ENCODE results near the gene POLG2.
"Not testable (repeated sequence)": the region's sequence is repeated elsewhere in the genome, so short reads cannot be mapped to it uniquely, and the experiment has no call there.

The POLG2 gene

DNA sequence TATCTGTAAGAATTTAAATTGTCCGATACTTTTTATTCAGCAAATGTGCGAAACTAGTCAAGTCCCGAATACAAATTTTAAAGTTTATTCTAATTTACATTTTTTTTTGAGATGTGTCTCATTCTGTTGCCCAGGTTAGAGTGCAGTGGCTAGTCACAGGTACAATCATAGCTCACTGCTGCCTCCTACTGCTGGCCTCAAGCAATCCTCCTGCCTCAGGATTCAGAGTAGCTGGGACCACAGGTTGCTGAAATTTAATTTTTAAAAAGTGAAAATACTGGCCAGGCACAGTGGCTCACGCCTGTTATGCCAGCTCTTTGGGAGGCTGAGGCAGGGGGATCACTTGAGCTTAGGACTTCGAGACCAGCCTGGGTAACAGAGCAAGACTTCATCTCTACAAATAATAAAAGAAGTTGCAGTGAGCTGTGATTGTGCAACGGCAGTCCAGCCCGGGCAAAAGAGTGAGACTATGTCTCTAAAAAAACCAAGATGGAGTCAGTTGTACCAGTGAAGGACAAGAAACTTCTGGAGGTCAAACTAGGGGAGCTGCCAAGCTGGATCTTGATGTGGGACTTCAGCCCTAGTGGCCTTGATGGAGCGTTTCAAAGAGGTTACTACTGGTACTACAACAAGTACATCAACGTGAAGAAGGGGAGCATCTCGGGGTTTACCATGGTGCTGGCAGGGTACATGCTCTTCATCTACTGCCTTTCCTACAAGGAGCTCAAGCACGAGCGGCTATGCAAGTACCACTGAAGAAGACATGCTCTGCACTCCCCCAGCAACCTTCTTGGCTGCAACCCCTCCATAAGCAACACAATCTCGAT is 5.6 kb downstream of the POLG2 start:
- in situ Hi-C loops (cut with MboI; ENCODE audit: low sequenced_read_pairs), result loop anchor here (5.0 kb wide), 1 partner anchor 69 kb away; no protein-coding TSS in a partner anchor

DNA sequence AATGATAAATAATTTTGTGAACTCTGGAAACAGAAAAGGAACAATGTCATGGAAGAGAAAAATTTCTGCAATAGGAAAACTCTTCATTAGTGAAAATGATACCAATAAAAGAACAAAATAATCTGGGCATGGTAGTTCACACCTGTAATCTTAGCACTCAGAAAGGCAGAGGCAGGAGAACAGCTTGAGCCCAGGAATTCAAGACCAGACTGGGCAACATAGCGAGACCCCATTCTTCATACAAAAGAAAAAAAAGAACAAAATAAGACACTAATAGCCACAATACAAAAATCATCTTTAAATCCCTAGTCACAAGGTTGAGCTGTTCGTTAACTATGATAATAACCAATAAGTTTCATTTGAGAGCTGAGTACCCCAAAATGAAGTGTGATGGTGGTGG is 8.6 kb downstream of the POLG2 start:
- in situ Hi-C loops (cut with MboI; ENCODE audit: low sequenced_read_pairs), result loop anchor here (10.0 kb wide), 1 partner anchor 174 kb away; no protein-coding TSS in a partner anchor

- in situ Hi-C loops (cut with MboI; ENCODE audit: low sequenced_read_pairs), result loop anchor here (10.0 kb wide), 1 partner anchor 170 kb away; no protein-coding TSS in a partner anchor
Measured at GRCh38 chr17:64484380-64484779, 12.5 kb downstream of the POLG2 start.

GRCh38 chr17:64480951-64481350 is 15.9 kb downstream of the POLG2 start:
- in situ Hi-C loops (cut with MboI; ENCODE audit: low sequenced_read_pairs), result loop anchor here (10.0 kb wide), 1 partner anchor 166 kb away; no protein-coding TSS in a partner anchor

- in situ Hi-C loops (cut with MboI; ENCODE audit: low sequenced_read_pairs), result no loop called here
Measured at GRCh38 chr17:64477849-64478248, 19.0 kb downstream of the POLG2 start.

- in situ Hi-C loops (cut with MboI; ENCODE audit: low sequenced_read_pairs), result no loop called here
Measured at GRCh38 chr17:64472564-64472963, 24.3 kb downstream of the POLG2 start.

DNA sequence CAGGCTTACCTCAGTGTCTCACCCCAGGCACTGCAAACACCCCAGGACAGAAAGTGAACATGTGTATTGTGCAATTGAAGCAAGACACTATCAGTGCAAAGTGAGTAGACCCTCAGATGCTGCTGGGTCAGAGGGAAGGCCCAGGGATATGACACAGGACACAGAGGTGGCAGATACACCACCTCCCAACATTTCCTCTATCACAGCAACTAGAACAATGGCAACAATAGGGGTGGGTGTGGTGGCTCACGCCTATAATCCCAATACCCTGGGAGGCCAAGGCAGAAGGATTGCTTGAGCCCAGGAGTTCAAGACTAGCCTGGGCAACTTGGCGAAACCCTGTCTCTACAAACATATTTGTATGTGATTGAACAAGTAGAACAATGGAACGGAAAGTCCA is 25.4 kb downstream of the POLG2 start:
- in situ Hi-C loops (cut with MboI; ENCODE audit: low sequenced_read_pairs), result no loop called here

GRCh38 chr17:64470625-64471024 is 26.2 kb downstream of the POLG2 start:
- in situ Hi-C loops (cut with MboI; ENCODE audit: low sequenced_read_pairs), result no loop called here

DNA sequence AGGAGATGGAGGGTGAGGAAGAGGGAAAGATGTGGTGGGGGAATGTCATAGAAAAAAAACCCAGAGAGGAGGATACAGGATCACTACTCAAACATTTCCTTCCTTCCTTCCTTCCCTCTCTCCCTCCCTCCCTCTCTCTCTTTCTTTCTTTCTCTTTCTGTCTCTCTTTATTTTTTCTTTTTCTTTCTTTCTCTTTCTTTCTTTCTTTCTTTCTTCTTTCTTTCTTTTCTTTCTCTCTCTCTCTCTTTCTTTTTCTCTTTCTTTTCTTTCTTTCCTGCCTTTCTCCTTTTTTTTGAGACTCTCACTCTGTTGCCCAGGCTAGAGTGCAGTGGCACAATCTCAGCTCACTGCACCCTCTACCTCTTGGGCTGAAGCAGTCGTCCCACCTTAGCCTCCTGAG is 30.0 kb downstream of the POLG2 start:
- in situ Hi-C loops (cut with MboI; ENCODE audit: low sequenced_read_pairs), result not testable (repeated sequence)

- in situ Hi-C loops (cut with MboI; ENCODE audit: low sequenced_read_pairs), result no loop called here
Measured at GRCh38 chr17:64466019-64466735, 30.7 kb downstream of the POLG2 start.

GRCh38 chr17:64461788-64462187 is 35.1 kb downstream of the POLG2 start:
- in situ Hi-C loops (cut with MboI; ENCODE audit: low sequenced_read_pairs), result no loop called here

DNA sequence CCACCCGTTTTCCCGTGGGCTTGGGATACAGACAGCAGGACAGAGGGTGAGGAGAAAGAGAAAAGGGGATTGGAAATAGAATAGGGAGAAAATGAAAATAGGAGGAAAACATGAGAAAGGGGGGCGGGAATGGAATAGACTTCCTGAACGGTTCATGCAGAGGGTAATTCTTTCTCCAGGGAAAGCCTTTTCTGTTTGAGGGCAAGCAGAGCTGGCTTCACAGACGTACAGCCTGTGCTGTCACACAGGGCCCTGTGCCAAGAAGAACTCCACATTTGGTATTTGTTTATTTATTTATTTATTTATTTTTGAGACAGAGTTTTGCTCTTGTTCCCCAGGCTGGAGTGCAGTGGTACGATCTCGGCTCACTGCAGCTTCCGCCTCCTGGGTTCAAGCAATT is 35.9 kb downstream of the POLG2 start:
- in situ Hi-C loops (cut with MboI; ENCODE audit: low sequenced_read_pairs), result no loop called here

DNA sequence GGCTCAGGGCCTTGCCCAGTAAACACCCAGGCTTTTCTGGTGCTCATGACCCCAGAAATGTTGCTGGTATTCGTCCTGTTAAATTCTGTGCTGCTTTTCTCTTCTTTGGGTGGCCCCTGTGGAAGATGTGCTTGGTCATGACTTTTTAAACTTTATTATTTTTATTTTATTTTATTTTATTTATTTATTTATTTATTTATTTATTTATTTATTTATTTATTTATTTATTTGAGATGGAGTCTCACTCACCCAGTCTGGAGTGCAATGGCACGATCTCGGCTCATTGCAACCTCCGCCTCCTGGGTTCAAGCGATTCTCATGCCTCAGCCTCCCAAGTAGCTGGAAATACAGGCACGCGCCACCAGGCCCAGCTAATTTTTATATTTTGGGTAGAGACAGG is 37.0 kb downstream of the POLG2 start:
- in situ Hi-C loops (cut with MboI; ENCODE audit: low sequenced_read_pairs), result not testable (repeated sequence)

- in situ Hi-C loops (cut with MboI; ENCODE audit: low sequenced_read_pairs), result no loop called here
Measured at GRCh38 chr17:64459284-64459747, 37.5 kb downstream of the POLG2 start.

GRCh38 chr17:64458756-64459155 is 38.1 kb downstream of the POLG2 start:
- in situ Hi-C loops (cut with MboI; ENCODE audit: low sequenced_read_pairs), result no loop called here

DNA sequence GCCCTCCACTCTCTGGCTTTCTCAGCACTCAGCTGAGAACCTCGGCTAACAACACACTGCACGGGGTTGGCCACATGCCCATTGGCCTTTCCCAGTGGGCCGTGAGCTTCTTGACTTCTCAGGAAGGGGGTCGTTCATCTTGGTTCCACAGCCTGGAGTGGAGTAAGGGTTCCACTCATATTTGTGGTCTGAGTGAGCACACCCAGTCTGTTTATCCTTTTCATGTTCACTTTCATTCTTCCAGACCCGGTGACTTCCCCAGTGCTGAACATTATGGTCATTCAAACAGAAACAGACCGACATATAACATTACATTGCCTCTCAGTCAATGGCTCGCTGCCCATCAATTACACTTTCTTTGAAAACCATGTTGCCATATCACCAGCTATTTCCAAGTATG is 39.7 kb downstream of the POLG2 start:
- in situ Hi-C loops (cut with MboI; ENCODE audit: low sequenced_read_pairs), result no loop called here

GRCh38 chr17:64455993-64456885 is 40.6 kb downstream of the POLG2 start:
- in situ Hi-C loops (cut with MboI; ENCODE audit: low sequenced_read_pairs), result no loop called here

GRCh38 chr17:64449545-64449944 is 47.3 kb downstream of the POLG2 start:
- in situ Hi-C loops (cut with MboI; ENCODE audit: low sequenced_read_pairs), result no loop called here

DNA sequence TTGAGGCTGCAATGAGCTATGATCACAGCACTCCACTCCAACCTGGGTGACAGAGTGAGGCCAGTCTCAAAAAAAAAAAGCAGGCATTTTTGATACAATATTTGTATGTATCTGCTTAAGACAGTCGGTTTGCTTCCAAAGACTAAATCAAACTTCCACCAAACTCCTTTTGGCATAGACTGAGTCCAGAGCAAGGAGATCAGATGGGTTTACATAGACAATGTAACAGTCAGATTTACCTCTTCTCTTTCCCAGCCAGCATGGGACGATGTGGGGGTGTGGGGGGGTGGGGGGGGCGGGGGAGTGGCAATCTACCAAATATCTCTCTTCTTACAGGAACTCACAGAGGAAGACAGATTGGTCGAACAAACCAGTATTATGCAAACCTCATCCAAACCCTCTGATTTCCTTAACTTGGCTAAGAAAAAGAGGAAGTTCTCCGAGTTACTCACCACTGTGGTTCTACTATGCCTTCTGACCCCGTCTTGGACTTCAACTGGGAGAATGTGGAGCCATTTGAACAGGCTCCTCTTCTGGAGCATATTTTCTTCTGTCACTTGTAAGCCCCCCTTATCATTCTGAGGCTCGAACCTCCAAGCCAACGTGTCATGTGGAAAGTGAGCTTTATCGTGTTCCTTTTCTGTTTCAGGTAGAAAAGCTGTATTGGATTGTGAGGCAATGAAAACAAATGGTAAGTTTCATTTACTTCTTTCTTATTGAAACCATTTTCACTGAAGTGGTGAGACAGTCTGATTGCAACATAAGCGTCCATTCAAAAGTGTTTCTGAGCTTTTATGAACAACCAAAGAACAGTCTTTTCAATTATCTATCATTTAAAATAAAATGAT is 48.0 kb downstream of the POLG2 start, which contains the start of gene MILR1:
TSS of gene MILR1 (plus strand) at position 451 of the 848 bp plus-strand sequence. CDS start at position 505, 54 bp downstream.
- in situ Hi-C loops (cut with MboI; ENCODE audit: low sequenced_read_pairs), result no loop called here

GRCh38 chr17:64447526-64447925 is 49.3 kb downstream of the POLG2 start:
- in situ Hi-C loops (cut with MboI; ENCODE audit: low sequenced_read_pairs), result no loop called here

Data from HL-60/S4 treated with phorbol 12-myristate 13-acetate at 8.2 ng/mL for 4 days and 3 days (cell line).